Subcutaneous abdominal adipose tissue (tissue), 5 donors: ENCODE measurements around the gene SIRT6.
A peak's percentile ranks its signal among the peaks of the same experiment; 100 is the strongest.
"Not testable (repeated sequence)": the region's sequence is repeated elsewhere in the genome, so short reads cannot be mapped to it uniquely, and the experiment has no call there.

Source experiments
- H3K27ac ChIP-seq: one replicate; pipeline ENCODE4 v1.7.0; 2013; ENCODE audit warnings: low read depth, mild to moderate bottlenecking, inconsistent platforms, low read length, moderate library complexity
- H3K27me3 ChIP-seq, 5 donors: one replicate each; pipeline ENCODE4 v1.7.0; 2013; ENCODE audit warnings: low read length in 5 of 5, inconsistent platforms in 1 of 5; ENCODE audit not compliant: control insufficient read depth in 5 of 5, insufficient read depth in 4 of 5
- H3K36me3 ChIP-seq, 5 donors: one replicate each; pipeline ENCODE4 v1.7.0; 2013; ENCODE audit warnings: low read length in 5 of 5; ENCODE audit not compliant: control insufficient read depth in 5 of 5, insufficient read depth in 5 of 5
- H3K4me1 ChIP-seq, 5 donors: one replicate each; pipeline ENCODE4 v1.7.0; 2013; ENCODE audit warnings: low read length in 5 of 5, mild to moderate bottlenecking in 3 of 5, moderate library complexity in 1 of 5; ENCODE audit not compliant: control insufficient read depth in 5 of 5, insufficient read depth in 5 of 5
- H3K4me3 ChIP-seq, 5 donors: one replicate each; pipeline ENCODE4 v1.7.0; 2013; ENCODE audit warnings: low read length in 5 of 5, low read depth in 1 of 5
- H3K9ac ChIP-seq, 5 donors: one replicate each; pipeline ENCODE4 v1.7.0; 2013; ENCODE audit warnings: low read length in 5 of 5, mild to moderate bottlenecking in 4 of 5, moderate library complexity in 3 of 5
- H3K9me3 ChIP-seq, 5 donors: one replicate each; pipeline ENCODE4 v1.7.0; 2013; ENCODE audit warnings: low read length in 5 of 5; ENCODE audit not compliant: control insufficient read depth in 5 of 5
- donor health status: healthy.
- donor health status: healthy.
- donor health status: healthy.
- donor health status: healthy.
- donor health status: healthy.

The SIRT6 gene

GRCh38 chr19:4139614-4140236, 42.6 kb downstream of the SIRT6 start:
- Histone ChIP-seq H3K4me1 (no peaks in the 10 kb centered on the region), H3K27ac (no peak overlapping the region), H3K4me3 (no peak overlapping the region), H3K9ac (no peak overlapping the region), H3K36me3 (no peaks in the 10 kb centered on the region), H3K9me3 (no peaks in the 10 kb centered on the region), H3K27me3 (no peaks in the 10 kb centered on the region)

DNA sequence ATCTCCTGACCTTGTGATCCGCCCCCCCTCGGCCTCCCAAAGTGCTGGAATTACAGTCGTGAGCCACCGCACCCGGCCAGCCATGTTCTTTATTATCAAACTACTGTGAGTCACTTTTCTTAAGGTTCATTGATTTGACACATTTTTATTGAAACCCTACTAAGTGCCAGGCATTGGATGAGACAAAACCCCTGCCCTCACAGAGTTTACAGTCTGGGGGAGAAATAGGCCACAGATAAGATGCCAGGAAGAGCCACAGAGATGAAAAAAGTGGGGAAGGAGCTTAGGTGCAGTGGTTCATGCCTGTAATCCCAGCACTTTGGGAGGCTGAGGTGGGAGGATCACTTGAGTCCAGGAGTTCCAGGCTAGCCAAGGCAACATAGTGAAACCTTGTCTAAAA, 43.9 kb downstream of the SIRT6 start:
- no peaks in the 10 kb centered on the region for H3K36me3 ChIP-seq
- no peak overlapping the region for H3K9ac ChIP-seq
- H3K27me3 ChIP-seq: no peaks in the 10 kb centered on the region
- no peak overlapping the region for H3K27ac ChIP-seq
- no peak overlapping the region for H3K4me3 ChIP-seq
- no peaks in the 10 kb centered on the region for H3K9me3 ChIP-seq
- no peaks in the 10 kb centered on the region for H3K4me1 ChIP-seq

DNA sequence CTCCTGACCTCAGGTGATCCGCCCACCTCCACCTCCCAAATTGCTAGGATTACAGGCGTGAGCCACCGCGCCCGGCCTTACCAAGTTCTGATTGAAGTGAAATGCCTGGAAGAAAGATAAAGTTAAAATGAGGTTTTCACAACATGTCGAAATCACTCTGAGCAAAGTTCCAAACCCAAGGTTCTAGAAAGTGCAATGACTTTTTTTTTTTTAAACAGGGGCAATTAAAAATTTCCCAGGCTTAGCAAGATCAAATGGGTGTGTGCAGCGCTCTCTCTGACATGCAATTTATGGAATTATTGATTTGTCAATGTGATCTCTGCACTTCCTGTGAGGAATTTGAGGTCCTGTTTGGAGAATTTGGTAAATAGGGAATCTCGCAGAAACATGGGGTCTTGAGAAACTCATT, 45.7 kb downstream of the SIRT6 start:
- no peak overlapping the region for H3K9ac ChIP-seq
- no peaks in the 10 kb centered on the region for H3K9me3 ChIP-seq
- H3K27me3 ChIP-seq: no peaks in the 10 kb centered on the region
- H3K36me3 ChIP-seq: no peaks in the 10 kb centered on the region
- no peak overlapping the region for H3K4me3 ChIP-seq
- no peaks in the 10 kb centered on the region for H3K4me1 ChIP-seq
- H3K27ac ChIP-seq: no peak overlapping the region

DNA sequence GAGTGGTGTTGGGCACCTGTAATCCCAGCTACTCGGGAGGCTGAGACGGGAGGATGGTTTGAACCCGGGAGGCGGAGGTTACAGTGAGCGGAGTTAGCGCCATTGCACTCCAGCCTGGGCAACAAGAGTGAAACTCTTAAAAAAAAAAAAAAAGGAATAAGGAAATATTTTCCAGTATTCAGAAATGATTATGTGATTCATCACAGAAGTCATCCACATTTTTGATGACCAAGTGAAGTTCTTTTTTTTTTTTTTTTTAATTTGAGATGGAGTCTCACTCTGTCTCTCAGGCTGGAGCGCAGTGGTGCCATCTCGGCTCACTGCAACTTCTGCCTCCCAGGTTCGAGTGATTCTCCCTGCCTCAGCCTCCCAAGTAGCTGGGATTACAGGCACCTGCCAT, 47.0 kb downstream of the SIRT6 start:
- not testable (repeated sequence) for H3K27me3 ChIP-seq, H3K4me3 ChIP-seq, H3K9ac ChIP-seq, H3K9me3 ChIP-seq, H3K27ac ChIP-seq, H3K36me3 ChIP-seq, H3K4me1 ChIP-seq

GRCh38 chr19:4134351-4134750, 48.0 kb downstream of the SIRT6 start:
- Histone ChIP-seq H3K4me1 (no peaks in the 10 kb centered on the region), H3K27ac (no peak overlapping the region), H3K9me3 (no peaks in the 10 kb centered on the region), H3K4me3 (no peak overlapping the region), H3K36me3 (no peaks in the 10 kb centered on the region), H3K27me3 (no peaks in the 10 kb centered on the region), H3K9ac (peak overlapping the region in 1 of 5 donors; percentile 30)

DNA sequence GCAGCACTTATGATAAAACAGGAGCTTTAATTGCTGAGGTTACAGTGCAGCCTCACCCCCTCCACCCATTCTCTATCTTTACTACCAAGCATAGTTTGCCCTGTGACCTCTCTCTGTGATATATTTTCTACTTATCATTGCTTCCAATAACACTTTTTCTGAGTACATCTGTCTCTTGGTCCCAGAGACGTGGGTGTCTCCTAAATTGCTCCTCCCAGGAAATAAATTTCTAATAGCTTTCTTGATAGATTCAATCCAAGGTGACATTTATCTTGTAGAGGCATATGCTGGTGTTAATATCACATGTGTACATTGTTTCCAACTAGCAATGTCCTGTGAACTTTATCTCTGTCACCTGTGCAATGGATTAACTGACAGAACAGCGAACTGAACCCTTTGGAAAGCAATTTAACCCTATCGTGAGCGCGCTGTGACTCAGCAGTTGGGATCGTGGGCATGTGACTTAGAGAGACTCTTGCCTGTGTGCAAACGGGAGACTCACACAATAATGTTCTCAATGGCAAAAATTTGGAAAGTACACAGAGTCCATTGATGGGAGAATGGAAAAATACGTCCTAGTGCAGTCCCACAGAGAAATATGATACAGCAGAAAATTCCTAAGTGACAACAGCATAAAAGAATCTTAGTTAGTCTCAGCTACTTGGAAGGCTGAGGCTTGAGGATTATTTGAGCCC, 51.5 kb downstream of the SIRT6 start:
- H3K27me3 ChIP-seq: no peaks in the 10 kb centered on the region
- H3K9ac ChIP-seq: no peak overlapping the region
- no peak overlapping the region for H3K27ac ChIP-seq

DNA sequence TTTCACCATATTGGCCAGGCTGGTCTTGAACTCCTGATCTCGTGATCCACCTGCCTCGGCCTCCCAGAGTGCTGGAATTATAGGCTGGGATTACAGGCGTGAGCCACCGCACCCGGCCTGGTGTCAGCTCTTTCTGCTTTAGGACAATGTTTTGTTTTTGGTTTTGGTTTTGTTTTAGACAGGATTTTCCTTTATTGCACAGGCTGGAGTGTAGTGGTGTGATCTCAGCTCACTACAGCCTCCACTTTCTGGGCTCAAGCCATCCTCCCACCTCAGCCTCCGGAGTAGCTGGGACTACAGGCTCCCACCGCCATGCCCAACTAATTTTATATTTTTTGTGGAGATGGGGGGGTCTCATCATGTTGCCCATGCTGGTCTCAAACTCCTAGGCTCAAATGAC, 53.3 kb downstream of the SIRT6 start:
- H3K27me3 ChIP-seq, H3K27ac ChIP-seq, H3K9ac ChIP-seq, H3K36me3 ChIP-seq, H3K4me3 ChIP-seq, H3K4me1 ChIP-seq, H3K9me3 ChIP-seq: not testable (repeated sequence)

More for the DNA sequence above, 51.5 kb downstream of the SIRT6 start:
- Histone ChIP-seq H3K9me3 (no peaks in the 10 kb centered on the region), H3K4me3 (no peak overlapping the region), H3K36me3 (no peaks in the 10 kb centered on the region), H3K4me1 (no peaks in the 10 kb centered on the region)

GRCh38 chr19:4127322-4127721, 55.0 kb downstream of the SIRT6 start:
- H3K4me3 ChIP-seq, H3K27ac ChIP-seq, H3K9me3 ChIP-seq, H3K9ac ChIP-seq, H3K27me3 ChIP-seq, H3K36me3 ChIP-seq: not testable (repeated sequence)
- peaks cover 8 to 17% (median 16%) of the 10 kb centered on the region in 5 donors for H3K4me1 ChIP-seq

- Histone ChIP-seq H3K36me3 (peaks cover 0 to 7% (median 3%) of the 10 kb centered on the region in 5 donors), H3K27me3 (no peaks in the 10 kb centered on the region), H3K9ac (peak overlapping the region in 4 of 5 donors; percentile 60 to 68 (median 64)), H3K9me3 (no peaks in the 10 kb centered on the region), H3K27ac (no peak overlapping the region), H3K4me3 (peak overlapping the region in 3 of 5 donors; percentile 71 to 76 (median 71)), H3K4me1 (peaks cover 8 to 32% (median 27%) of the 10 kb centered on the region in 5 donors)
Observed at GRCh38 chr19:4124638-4125037, 57.7 kb downstream of the SIRT6 start.
